GM19239 (cell line): ENCODE data around the gene LOXHD1.

Experiments
- DNase-seq: peaks from one replicate; pipeline ENCODE4 v3.0.0; 2011; ENCODE audit warnings: low spot score; ENCODE audit not compliant: insufficient read length
- FAIRE-seq: peaks from 2 replicates; lab custom pipeline; 2011; peaks lifted over from hg19 to GRCh38; lab: Jason Lieb, UNC

Gene LOXHD1

GRCh38 chr18:46657115-46657955, at the start of gene LOXHD1:
Gene LOXHD1, minus strand, starts transcription at chr18:46657220. Its CDS starts 187 bp downstream, at chr18:46657033.
- no peak for FAIRE-seq
- DNase-seq = no peak

- DNase-seq (no peak), FAIRE-seq (no peak)
Observed at GRCh38 chr18:46705521-46705920, 48.5 kb upstream of the LOXHD1 start.

- DNase-seq = no peak
- FAIRE-seq = no peak
Observed at GRCh38 chr18:46704816-46705215, 47.8 kb upstream of the LOXHD1 start.

GRCh38 chr18:46704189-46704588, 47.2 kb upstream of the LOXHD1 start:
- FAIRE-seq = no peak
- no peak for DNase-seq

GRCh38 chr18:46702471-46702870, 45.5 kb upstream of the LOXHD1 start:
- FAIRE-seq (no peak), DNase-seq (no peak)

GRCh38 chr18:46700066-46700824, 43.2 kb upstream of the LOXHD1 start:
- no peak for FAIRE-seq
- no peak for DNase-seq

- FAIRE-seq (no peak), DNase-seq (no peak)
Observed at GRCh38 chr18:46696702-46697101, 39.7 kb upstream of the LOXHD1 start.

- no peak for FAIRE-seq
Observed at GRCh38 chr18:46696268-46696667, 39.2 kb upstream of the LOXHD1 start.

GRCh38 chr18:46693996-46694395, 37.0 kb upstream of the LOXHD1 start:
- no peak for FAIRE-seq
- no peak for DNase-seq

More at GRCh38 chr18:46696268-46696667, 39.2 kb upstream of the LOXHD1 start:
- no peak for DNase-seq

GRCh38 chr18:46688853-46689525, 32.0 kb upstream of the LOXHD1 start:
- DNase-seq (no peak), FAIRE-seq (no peak)

- FAIRE-seq = no peak
- DNase-seq = no peak
Observed at GRCh38 chr18:46686186-46686585, 29.2 kb upstream of the LOXHD1 start.

GRCh38 chr18:46683252-46683651, 26.2 kb upstream of the LOXHD1 start:
- FAIRE-seq (no peak), DNase-seq (no peak)

- FAIRE-seq (no peak), DNase-seq (no peak)
Observed at GRCh38 chr18:46680784-46681695, 24.0 kb upstream of the LOXHD1 start.

- no peak for DNase-seq
- FAIRE-seq = no peak
Observed at GRCh38 chr18:46679846-46680598, 23.0 kb upstream of the LOXHD1 start.

GRCh38 chr18:46678785-46679399, 21.9 kb upstream of the LOXHD1 start:
- DNase-seq (no peak), FAIRE-seq (no peak)

GRCh38 chr18:46678041-46678440, 21.0 kb upstream of the LOXHD1 start:
- DNase-seq (no peak), FAIRE-seq (no peak)

GRCh38 chr18:46677611-46678010, 20.6 kb upstream of the LOXHD1 start:
- no peak for FAIRE-seq
- DNase-seq = no peak

- FAIRE-seq (no peak), DNase-seq (no peak)
Observed at GRCh38 chr18:46676182-46676835, 19.3 kb upstream of the LOXHD1 start.
